A549 (cell line): Measurements from ENCODE around the gene P4HA2. TPM values are rescaled to one million over a fixed set of nuclear protein-coding genes. Genes with fewer than 3 reads are reported as not detected.

ENCODE experiments used
- ATAC-seq, 2 experiments: fragments of 200-7000 bp in 1 of 2; fragments of >200 bp in 1 of 2; cut with Nextera tagmentation in 1 of 2; cut with Tn5 transposase in 1 of 2; 3 replicates each; pipeline versions ENCODE4 v1.8.0 to v1.9.1; 2018 to 2020; ENCODE audit warnings: mild to moderate bottlenecking in 1 of 2, moderate library complexity in 1 of 2
- CTCF ChIA-PET: fragments of 300-600 bp; sonication (Branson Sonifier 250); formaldehyde crosslinking; extraction: SDS; loops from one replicate; lab custom pipeline; 2021; ENCODE audit warnings: antibody characterized with exemption, inconsistent platforms; lab: Yijun Ruan, JAX
- POLR2A ChIA-PET: fragments of 350-600 bp; formaldehyde crosslinking; extraction: SDS; loops from one replicate; lab custom pipeline; 2021; ENCODE audit warnings: antibody characterized with exemption, inconsistent platforms; lab: Yijun Ruan, JAX
- DNase-seq, 2 experiments: peaks; one replicate each; pipeline versions ENCODE4 v3.0.0 to v3.0.0-alpha.2; 2011 to 2016; ENCODE audit warnings: low read depth in 1 of 2, low spot score in 1 of 2
- FAIRE-seq: peaks from 2 replicates; lab custom pipeline; 2011; peaks lifted over from hg19 to GRCh38; lab: Jason Lieb, UNC
- H3K27ac ChIP-seq, 2 experiments: fragments of >200 bp; sonication (Bioruptor Twin); formaldehyde crosslinking; 3 replicates each; pipeline ENCODE4 v1.5.1; 2016 to 2017
- H3K4me1 ChIP-seq: fragments of >200 bp; sonication (Bioruptor Twin); formaldehyde crosslinking; 3 replicates; pipeline ENCODE4 v1.6.1; 2016
- H3K4me2 ChIP-seq: fragments of >200 bp; sonication (Bioruptor Twin); formaldehyde crosslinking; 3 replicates; pipeline ENCODE4 v1.6.1; 2016
- H3K4me3 ChIP-seq: fragments of >200 bp; sonication (Bioruptor Twin); formaldehyde crosslinking; 3 replicates; pipeline ENCODE4 v1.5.1; 2016
- H3K9me3 ChIP-seq: fragments of >200 bp; sonication (Bioruptor Twin); formaldehyde crosslinking; 3 replicates; pipeline ENCODE4 v1.6.1; 2016
- ATOH8 ChIP-seq: fragments of 250-450 bp; sonication (Bioruptor Pico); IDR thresholded peaks from 2 replicates; pipeline ENCODE4 v1.5.0; 2020; ENCODE audit warnings: low read depth, mild to moderate bottlenecking, moderate library complexity
- BCL3 ChIP-seq: fragments of >200 bp; sonication (Bioruptor Twin); formaldehyde crosslinking; IDR thresholded peaks from 3 replicates; pipeline ENCODE4 v1.6.1; 2016
- EHF ChIP-seq: fragments of 250-450 bp; sonication (Bioruptor Pico); IDR thresholded peaks from 2 replicates; pipeline ENCODE4 v1.5.0; 2020; ENCODE audit warnings: mild to moderate bottlenecking
- EP300 ChIP-seq, 2 experiments: fragments of >200 bp; sonication (Bioruptor Twin); formaldehyde crosslinking; IDR thresholded peaks; 2 replicates in 1 of 2; 3 replicates in 1 of 2; pipeline ENCODE4 v1.6.1; 2016 to 2017
- FOSB ChIP-seq: fragments of 250-450 bp; sonication (Bioruptor Pico); IDR thresholded peaks from 2 replicates; pipeline ENCODE4 v1.5.0; 2020; ENCODE audit warnings: mild to moderate bottlenecking, moderate library complexity
- FOSL2 ChIP-seq, 2 experiments: fragments of 450-650 bp in 1 of 2; fragments of >200 bp in 1 of 2; sonication (Bioruptor Twin) in 1 of 2; formaldehyde crosslinking; IDR thresholded peaks; 2 replicates each; pipeline versions ENCODE4 v1.5.0 to v1.6.1; 2016 to 2020; ENCODE audit warnings: mild to moderate bottlenecking in 1 of 2, moderate library complexity in 1 of 2
- HDAC2 ChIP-seq: fragments of 200-600 bp; sonication (generic); IDR thresholded peaks from 2 replicates; pipeline ENCODE4 v1.6.1; 2016
- KDM1A ChIP-seq: fragments of 200-600 bp; sonication (generic); IDR thresholded peaks from 2 replicates; pipeline ENCODE4 v1.6.1; 2016; ENCODE audit warnings: low read depth, mild to moderate bottlenecking
- KDM5A ChIP-seq: fragments of 200-600 bp; sonication (generic); IDR thresholded peaks from 2 replicates; pipeline ENCODE4 v1.6.1; 2016; ENCODE audit warnings: antibody characterized with exemption, mild to moderate bottlenecking
- NR3C1 ChIP-seq: fragments of >200 bp; sonication (Bioruptor Twin); formaldehyde crosslinking; IDR thresholded peaks from 3 replicates; pipeline ENCODE4 v1.6.1; 2017
- POLR2AphosphoS2 ChIP-seq: conservative IDR thresholded peaks from 2 replicates; pipeline ENCODE4 v1.6.1; 2012; ENCODE audit warnings: low read length, improper control_type of control experiment, inconsistent platforms
- RAD21 ChIP-seq, 2 experiments: fragments of >200 bp in 1 of 2; sonication (Bioruptor Twin) in 1 of 2; formaldehyde crosslinking in 1 of 2; IDR thresholded peaks in 1 of 2; conservative IDR thresholded peaks in 1 of 2; 2 replicates in 1 of 2; 3 replicates in 1 of 2; pipeline ENCODE4 v1.6.1; 2012 to 2018; ENCODE audit warnings: inconsistent platforms in 1 of 2
- RARB ChIP-seq: fragments of 250-450 bp; sonication (Bioruptor Pico); IDR thresholded peaks from 2 replicates; pipeline ENCODE4 v1.8.0; 2021; ENCODE audit warnings: mild to moderate bottlenecking, moderate library complexity
- REST ChIP-seq: fragments of 200-600 bp; sonication (generic); IDR thresholded peaks from 2 replicates; pipeline ENCODE4 v1.6.1; 2016; ENCODE audit warnings: antibody characterized with exemption, mild to moderate bottlenecking, moderate library complexity
- TFCP2L1 ChIP-seq: fragments of 250-450 bp; sonication (Bioruptor Pico); IDR thresholded peaks from 2 replicates; pipeline ENCODE4 v1.5.0; 2021; ENCODE audit warnings: mild to moderate bottlenecking
- USF2 ChIP-seq: fragments of 450-650 bp; IDR thresholded peaks from 2 replicates; pipeline ENCODE4 v1.6.1; 2014; ENCODE audit warnings: antibody characterized with exemption
- ZSCAN20 ChIP-seq: fragments of 250-450 bp; sonication (Bioruptor Pico); IDR thresholded peaks from 2 replicates; pipeline ENCODE4 v1.8.0; 2022; ENCODE audit warnings: mild to moderate bottlenecking, moderate library complexity
- WGBS: methylation state at CpG from one replicate; pipeline ENCODE4 v1.1.6; 2017; ENCODE audit errors: missing lambda C conversion rate; 5-methylcytosine and 5-hydroxymethylcytosine counted together
- polyA plus RNA-seq, 4 experiments: library from polyadenylated mRNA; depleted of rRNA in 3 of 4; stranded (reverse); fragments of >200 nt; fragmentation: RNase III in 1 of 4; extraction: RNeasy Plus Mini Kit Qiagen cat#74134 plus additional on column Dnase treatment in 1 of 4; gene quantifications; 2 replicates in 3 of 4; 3 replicates in 1 of 4; pipeline ENCODE4 v1.2.3, GENCODE V29; 2011 to 2017
- TF ChIP-seq, protein P1 (sequence below): fragments of 150-350 bp; IDR thresholded peaks from 2 replicates; pipeline ENCODE4 v1.6.1; 2014; ENCODE audit warnings: low read depth, mild to moderate bottlenecking, low read length

The P4HA2 gene
- polyA plus RNA-seq, 2 of the 4 experiments (the other 2 are of a cell fraction): 36.4 to 45.0 TPM

GRCh38 chr5:132254321-132254977, 26.8 kb upstream of the P4HA2 start (continued):
- TF ChIP-seq EP300 (IDR thresholded peaks at IDR 0.05): no peak
- no peak for TF ChIP-seq KDM5A

DNA sequence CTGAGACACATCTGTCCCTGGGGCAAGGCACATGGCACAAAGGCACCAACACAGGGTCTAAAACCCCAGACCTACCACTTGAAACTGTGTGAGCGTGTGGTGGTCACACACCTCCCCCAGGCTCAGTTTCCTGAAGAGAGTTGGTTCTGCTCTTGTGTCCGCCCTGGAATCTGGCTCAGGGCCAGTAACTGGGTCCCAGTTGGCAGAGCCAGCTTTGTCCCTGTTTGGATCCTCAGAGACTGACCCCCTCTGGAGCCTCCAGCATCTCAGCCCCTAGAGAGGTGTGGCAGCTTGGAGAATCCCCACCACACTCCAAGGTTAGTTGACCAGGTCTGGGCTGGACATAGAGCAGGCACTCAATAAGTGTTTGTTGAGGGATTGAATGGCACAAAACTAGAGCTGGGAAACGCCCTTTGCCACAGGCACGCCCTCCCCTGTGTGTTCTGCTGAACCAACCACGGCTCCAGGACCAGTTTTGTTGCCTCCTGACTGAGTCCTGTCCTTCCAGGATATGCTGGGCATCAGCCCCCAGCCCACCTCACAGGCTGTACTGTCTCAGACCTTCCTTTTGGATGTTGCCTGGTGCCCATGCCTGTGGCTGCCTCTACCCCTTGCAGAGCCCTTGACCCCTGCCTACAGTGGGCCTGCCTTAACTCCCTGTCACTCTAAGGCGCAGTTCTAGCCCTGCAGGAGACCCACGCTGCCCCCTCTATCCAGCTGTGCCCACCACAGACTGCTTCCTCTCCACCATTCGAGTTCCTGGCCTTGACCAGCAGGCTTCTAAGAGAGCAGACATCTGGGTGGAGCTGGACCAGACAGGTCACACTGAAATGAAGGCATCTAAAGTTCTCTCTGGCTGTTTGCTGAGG, 26.0 kb upstream of the P4HA2 start:
- 69% methylated on average over 8 of the region's 8 CpGs for WGBS
- TF ChIP-seq, protein P1, sequence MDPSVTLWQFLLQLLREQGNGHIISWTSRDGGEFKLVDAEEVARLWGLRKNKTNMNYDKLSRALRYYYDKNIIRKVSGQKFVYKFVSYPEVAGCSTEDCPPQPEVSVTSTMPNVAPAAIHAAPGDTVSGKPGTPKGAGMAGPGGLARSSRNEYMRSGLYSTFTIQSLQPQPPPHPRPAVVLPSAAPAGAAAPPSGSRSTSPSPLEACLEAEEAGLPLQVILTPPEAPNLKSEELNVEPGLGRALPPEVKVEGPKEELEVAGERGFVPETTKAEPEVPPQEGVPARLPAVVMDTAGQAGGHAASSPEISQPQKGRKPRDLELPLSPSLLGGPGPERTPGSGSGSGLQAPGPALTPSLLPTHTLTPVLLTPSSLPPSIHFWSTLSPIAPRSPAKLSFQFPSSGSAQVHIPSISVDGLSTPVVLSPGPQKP: no peak
- TF ChIP-seq TFCP2L1 (CRISPR knock-in tag) (no peak), USF2 (no peak), EHF (no peak), POLR2AphosphoS2 (no peak), FOSL2 (IDR thresholded peaks at IDR 0.05) (no peak), FOSL2 (CRISPR knock-in tag; IDR thresholded peaks at IDR 0.05) (no peak), BCL3 (no peak), REST (no peak), RAD21 (conservative IDR thresholded peaks at IDR 0.05 in 1 of 2, IDR thresholded peaks at IDR 0.05 in 1 of 2) (no peak), HDAC2 (no peak), ZSCAN20 (no peak)
- Histone ChIP-seq H3K27ac (no peak overlapping the region), H3K4me3 (no peak overlapping the region), H3K4me1 (peaks cover 8% of the 10 kb centered on the region; the same call in 2 of the 3 replicates), H3K4me2 (no peak overlapping the region), H3K9me3 (no peaks in the 10 kb centered on the region)
- ATAC-seq (no peak), DNase-seq (no peak), FAIRE-seq (no peak)
- ChIA-PET POLR2A (no interaction called here), CTCF (interaction anchor here (1.2 to 4.8 kb wide), 4 partner anchors 15 to 188 kb away, joined by 3 to 42 read pairs (median 6); no protein-coding TSS in a partner anchor)

GRCh38 chr5:132253008-132253441, 25.4 kb upstream of the P4HA2 start:
- ChIA-PET CTCF (interaction anchor here (1.9 to 4.8 kb wide), 3 partner anchors 14 to 188 kb away, joined by 5 to 42 read pairs (median 7); no protein-coding TSS in a partner anchor), POLR2A (no interaction called here)
- Histone ChIP-seq H3K27ac (no peak overlapping the region), H3K4me3 (no peak overlapping the region), H3K9me3 (no peaks in the 10 kb centered on the region), H3K4me2 (no peak overlapping the region), H3K4me1 (peaks cover 8% of the 10 kb centered on the region; the same call in 2 of the 3 replicates)
- ATAC-seq (no peak), DNase-seq (no peak), FAIRE-seq (no peak)
- WGBS: 93% methylated on average over 3 of the region's 4 CpGs
- no peak for TF ChIP-seq ATOH8 (CRISPR knock-in tag)
- no peak for TF ChIP-seq KDM1A
- no peak for TF ChIP-seq REST
- TF ChIP-seq FOSL2 (IDR thresholded peaks at IDR 0.05): no peak
- TF ChIP-seq FOSL2 (CRISPR knock-in tag; IDR thresholded peaks at IDR 0.05): no peak
- TF ChIP-seq NR3C1: no peak
- no peak for TF ChIP-seq FOSB (CRISPR knock-in tag)
- TF ChIP-seq RARB (CRISPR knock-in tag): no peak
- no peak for TF ChIP-seq TFCP2L1 (CRISPR knock-in tag)
- no peak for TF ChIP-seq USF2
